COLO668 (cell line): Measurements from ENCODE around the gene KIF1A.
"Not testable (repeated sequence)": the region's sequence is repeated elsewhere in the genome, so short reads cannot be mapped to it uniquely, and the experiment has no call there.

ENCODE experiments used
- DNase-seq: peaks from one replicate; lab custom pipeline; 2025; ENCODE audit not compliant: unreplicated experiment; lab: John Stamatoyannopoulos, UW

KIF1A gene

DNA sequence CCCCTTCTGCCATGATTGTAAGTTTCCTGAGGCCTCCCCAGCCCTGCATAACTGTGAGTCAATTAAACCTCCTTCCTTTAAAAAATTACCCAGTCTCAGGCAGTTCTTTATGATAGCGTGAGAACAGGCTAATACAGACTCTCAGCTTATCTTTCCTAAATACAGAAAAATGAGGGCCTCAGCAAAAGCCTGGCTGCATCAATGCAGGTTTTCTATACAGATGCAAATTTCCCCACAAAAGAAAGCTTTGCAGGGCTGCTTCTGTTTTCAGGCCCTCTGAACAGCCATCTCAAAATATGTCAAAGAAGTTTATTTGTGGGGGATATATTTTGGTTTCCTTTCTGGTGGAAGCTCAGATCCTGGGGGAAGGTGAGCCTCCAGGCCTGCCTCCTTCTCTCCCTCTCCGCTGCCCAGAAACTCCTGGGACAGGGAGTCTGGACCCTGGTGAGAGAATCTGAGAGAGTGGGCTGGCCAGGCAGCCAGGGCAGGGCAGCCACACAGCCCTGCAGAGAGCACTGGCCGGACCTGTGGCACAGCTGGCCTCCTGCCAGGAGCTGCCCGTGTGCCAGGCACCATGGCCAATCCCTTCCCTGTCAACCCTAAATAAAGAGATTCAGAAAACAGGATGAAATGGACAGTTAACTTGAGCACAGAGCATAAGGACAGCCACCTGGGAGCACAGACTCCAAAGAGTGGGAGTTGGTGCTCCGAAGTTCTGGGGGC is 27.0 kb upstream of the KIF1A start:
- peak; percentile 7 for DNase-seq

DNA sequence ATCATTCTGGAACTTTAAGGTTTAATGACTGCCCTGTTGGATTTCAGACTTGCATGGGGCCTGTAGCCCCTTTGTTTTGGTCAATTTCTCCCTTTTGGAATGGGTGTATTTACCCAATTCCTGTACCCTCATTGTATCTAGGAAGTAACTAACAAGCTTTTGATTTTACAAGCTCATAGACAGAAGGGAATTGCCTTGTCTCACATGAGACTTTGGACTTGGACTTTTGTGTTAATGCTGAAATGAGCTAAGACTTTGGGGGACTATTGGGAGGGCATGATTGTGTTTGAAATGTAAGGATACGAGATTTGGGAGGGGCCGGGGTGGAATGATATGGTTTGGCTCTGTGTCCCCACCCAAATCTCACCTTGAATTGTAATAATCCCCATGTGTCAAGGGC is 26.3 kb upstream of the KIF1A start:
- not testable (repeated sequence) for DNase-seq

DNA sequence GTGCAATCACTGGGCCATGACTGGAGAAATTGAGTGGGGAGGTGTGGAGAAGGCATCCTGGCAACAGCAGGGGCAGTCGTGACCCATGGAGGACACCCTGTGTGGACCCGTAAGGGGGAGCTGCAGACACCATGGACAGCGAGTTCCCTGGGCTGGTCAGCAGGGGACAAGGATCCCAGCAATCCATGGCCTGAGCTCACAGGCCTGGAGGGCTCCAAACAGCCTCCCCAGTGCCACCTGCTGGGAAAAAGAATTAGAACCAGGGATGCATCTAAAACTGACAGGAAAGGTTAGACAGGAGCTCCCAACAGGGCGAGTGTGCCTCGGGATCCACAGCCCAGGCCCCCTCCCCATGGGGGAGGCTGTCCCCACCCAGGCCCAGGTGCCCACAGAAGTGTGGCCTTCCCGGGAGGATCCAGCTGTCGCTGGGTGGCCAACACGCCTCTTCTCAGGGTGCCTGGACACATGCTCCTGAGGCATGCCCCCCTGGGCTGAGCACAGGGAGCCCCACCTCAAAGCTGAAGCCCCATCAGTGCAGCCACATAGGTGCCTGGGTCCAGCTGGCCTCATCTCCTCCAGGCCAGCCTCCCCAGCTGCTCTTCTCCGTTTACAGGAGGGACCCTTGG is 20.5 kb upstream of the KIF1A start:
- DNase-seq = peak; percentile 66

DNA sequence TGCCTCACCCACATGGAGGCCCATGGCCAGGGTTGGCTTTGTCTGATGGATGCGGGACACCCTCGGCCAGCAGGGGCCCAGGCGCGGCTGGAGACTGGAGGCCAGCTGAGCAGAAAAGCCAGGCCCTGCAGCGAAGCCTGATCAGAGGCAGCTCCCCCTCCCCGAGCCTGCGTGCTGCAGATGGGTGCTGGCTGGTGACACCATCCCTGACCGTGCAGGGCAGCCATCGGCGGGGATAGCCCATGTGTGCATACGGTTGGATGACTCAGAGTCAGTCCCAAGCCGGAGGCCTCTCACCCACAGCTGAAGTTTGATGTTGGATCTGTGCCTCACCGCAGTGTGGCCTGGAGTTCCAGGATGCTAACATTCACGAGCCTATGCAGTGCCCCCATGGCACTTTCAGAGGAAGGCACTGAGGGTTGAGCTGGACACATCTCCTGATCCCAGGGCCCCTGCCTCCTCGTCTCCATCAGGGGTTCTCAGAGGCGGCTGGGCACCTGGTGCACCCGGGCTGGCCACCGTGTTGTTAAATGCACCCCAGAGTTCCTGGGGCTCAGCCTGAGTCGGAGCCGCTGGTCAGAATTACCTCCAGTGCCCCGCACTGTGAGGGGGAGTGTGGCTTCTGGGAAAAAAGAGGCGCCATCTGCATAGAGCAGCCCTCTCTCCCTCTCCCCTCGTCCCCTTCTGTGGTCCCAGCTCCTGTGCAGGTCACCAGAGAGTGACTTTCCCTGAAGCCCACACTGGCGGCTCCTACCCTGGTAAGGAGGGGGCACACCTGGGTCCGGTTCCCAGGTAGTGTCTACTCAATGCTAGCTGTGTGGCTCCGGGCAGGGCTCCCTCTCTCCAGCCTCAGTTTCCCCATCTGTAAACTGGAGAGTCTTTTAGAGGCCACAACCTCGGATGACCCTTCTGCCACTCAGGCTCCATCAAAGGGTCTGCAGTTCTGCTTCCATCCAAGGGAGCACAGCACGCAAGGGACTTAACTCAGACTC is 19.4 kb upstream of the KIF1A start:
- peak; percentile 25 for DNase-seq

DNA sequence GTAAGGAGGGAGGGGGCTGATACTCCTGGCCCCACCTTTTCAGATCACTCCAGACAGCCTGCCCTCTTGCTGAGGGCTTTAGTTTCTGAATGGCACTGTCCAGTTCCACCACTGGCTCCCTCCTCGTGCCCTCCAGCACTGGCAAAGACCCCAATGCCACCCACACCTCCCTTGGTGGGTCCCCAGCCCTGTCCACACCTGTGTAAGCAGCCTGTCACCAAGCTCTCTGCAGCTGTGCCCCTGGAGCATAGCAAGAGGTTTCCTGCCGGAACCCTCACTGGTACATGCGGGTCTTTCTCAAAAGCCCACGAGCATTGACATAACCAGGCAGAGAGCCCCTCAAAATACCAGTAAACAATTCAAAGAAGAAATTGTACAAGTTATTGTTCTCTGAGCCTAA is 17.6 kb upstream of the KIF1A start:
- no peak for DNase-seq

DNA sequence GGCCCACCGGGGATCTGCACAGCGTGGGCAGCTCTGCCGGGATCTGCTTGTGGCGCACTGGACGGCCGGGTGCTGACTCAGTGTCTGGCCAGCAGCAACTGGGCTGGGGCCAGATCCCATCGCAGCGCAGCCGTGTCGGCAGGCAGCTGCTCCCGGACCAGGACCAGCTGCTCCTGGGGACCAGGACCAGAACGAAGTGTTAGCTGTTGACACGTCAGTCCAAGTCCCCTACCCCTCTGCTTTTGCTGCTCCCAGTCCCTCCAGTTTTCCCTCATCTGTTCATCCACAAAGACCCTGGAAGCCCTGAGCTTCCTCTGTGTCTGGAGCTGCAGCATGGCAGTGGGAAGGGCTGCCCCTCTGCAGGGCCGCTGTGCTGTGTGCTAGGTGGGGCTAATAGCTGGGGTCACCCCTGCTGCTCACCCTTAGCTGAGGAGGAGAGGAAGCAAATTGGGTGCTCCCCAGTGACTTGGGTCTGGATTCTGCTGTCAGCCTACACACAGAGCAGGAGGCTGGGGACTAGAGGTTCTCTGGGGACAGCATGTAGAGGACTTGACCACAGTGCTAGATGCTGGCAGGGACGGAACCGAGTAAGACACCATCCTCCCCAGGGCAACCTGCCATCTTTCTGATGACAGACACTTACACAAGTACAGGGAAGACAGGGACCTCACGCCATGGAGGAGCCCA is 16.9 kb upstream of the KIF1A start:
- DNase-seq = peak; percentile 19

DNA sequence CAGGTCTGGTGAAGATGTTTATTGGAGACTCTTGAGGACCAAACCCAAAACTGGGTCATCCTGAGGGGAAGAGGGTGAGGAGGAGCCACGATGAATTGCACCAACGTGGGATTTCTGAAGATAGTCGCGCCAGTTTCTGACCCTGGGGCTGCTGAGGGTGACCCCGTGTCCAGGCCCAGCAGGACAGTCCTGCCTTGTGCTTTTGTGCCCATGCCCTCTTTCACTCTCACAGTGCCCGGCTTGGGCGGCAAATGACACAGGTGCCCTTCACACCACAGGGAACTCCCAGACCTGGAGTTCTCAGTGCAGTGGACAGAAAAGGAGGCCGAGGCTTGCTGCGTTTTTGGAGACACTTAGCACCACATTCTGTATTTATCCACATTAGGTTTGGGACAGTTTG is 15.5 kb upstream of the KIF1A start:
- DNase-seq = no peak

DNA sequence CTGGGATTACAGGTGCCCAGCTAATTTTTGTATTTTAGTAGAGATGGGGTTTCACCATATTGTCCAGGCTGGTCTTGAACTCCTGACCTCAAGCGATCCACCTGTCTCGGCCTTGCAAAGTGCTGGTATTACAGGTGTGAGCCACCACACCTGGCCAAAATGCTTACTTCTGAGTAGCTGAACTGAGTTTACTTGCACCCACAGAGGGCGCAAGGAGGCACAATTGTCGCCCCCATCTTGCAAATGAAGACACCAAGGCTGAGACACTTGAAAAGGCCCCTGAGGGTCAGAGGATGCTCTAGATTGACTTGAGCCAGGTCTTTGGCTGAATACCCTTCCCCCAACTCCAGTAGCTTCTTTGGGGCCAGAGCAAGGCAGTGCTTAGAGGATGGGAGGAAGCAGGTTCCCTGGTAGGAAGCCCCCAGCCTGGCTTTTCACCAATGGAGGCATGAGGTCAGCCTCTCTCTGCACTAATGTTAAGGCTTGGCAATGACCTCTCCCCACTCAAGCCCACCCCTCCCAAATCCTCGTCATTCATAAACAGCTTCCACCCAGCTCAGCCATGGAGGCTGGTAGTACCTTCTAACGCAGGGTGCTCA is 14.5 kb upstream of the KIF1A start:
- no peak for DNase-seq

DNA sequence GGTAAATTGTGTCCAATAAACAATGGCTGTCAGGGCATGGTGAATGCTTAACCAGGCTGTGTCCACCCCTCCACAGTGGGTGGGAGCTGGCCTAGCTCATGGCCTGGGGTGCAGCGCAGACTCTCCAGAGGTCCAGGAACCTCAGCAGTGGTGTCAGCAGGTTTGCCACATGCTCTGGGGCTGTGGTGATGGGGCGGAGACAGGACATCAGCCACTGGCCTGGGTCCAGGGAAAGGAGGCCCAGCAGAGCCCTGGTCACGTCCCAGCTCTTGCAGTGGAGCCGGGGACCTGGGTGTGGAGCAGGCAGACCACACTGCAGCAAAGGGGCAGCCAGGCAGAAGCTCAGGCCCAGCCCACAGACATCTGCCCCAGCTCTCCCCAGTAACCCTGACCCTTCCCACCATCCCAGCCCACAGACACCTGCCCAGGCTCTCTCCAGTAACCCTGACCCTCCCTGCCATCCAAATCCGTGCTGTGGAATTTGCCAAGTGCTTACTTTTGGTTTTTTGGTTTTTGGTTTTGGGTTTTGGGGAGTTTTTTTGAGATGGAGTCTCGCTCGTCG is 13.8 kb upstream of the KIF1A start:
- no peak for DNase-seq

DNA sequence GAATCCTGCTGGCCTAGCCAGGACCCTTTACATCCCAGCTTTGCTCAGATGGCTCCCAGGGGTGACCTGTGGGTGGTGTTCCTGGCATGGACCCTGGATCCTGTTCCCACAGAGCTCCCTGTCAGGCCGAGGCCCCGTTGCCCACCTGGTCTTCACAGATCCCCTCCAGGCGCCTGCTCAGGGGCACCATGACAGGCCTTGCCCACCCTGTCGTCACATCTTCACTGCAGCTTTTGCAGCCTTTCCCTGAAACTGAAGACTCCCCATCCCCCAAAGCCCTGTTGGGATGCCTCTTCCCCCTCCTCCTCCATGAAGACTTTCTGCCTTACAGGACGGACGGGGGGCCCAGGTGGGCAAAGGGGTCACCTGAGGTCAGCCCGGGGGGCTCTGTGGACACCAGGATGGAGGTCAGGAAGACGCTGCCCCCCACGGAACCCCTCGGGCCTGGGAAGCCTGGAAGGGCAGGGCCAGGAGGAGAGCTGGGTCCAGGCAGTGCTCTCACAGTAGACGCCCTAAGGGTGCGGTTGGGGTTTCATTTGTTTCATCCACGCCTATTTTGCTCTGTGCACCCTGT is 13.0 kb upstream of the KIF1A start:
- DNase-seq = no peak

DNA sequence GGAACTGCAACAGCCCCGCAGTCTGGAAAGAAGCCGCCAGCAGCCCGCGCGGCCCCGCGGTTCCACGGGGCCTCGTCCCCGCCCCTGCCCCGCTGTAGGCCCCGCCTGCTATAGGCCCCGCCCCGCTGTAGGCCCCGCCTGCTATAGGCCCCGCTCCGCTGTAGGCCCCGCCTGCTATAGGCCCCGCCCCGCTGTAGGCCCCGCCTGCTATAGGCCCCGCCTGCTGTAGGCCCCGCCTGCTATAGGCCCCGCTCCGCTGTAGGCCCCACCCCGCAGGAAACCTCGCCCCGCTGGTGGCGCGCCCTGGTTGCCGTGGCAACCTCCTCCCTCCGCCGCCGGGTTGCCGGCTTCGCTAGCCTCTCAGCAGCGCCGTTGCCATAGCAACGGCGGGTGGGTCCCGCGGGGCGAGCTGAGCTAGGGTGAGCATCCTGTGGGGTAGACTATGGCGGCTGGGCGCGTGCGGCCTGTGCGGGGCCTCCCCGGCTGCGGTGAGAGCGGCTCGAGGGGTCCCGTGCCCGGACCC is 12.2 kb upstream of the KIF1A start:
- peak; percentile 98 for DNase-seq

DNA sequence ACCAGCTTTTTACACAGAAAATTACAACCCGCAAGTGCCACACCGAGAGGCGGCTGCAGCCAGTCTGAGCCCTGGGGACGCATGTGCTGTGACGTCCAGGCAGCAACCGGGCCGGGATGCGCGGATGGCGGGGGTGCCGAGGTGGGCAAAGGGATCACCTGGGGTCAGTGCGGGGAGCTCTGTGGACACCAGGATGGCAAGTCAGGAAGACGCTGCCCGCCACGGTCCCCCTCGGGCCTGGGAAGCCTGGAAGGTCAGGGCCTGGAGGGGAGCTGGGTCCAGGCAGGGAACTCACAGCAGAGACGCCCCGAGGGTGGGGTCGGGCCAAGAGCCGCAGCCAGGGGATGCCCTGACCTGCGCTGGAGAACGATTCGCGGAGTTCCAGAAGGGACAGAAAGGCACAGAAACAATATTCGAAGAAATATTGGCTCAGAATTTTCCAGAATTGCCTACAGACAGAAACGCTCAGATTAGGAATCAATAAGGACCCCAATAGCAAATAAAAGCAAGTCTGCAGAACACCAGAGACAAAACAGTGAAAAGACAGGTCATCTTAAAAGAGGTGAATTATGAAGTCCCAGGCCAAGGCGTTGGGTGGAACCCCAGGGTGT is 11.7 kb upstream of the KIF1A start:
- DNase-seq = peak; percentile 20

DNA sequence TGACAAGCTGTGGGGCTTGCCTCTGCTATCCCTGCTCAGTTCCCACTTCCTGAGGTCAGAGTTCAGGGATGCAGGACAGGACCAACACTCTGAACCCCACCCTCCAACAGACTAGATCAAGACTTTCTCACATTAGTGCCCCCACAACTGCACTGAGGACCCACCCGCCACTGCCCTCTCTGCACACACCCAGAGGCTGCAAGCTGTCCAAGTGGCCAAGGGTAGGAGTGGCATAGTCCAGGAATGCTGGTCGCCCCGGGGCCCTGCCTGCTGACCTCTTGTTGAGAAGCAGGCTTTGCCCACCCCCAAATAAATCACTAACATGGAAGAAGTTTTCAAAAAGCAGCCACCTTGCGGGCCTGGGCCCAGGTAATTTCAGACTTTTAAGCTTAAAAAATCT is 5.5 kb upstream of the KIF1A start:
- DNase-seq = no peak

DNA sequence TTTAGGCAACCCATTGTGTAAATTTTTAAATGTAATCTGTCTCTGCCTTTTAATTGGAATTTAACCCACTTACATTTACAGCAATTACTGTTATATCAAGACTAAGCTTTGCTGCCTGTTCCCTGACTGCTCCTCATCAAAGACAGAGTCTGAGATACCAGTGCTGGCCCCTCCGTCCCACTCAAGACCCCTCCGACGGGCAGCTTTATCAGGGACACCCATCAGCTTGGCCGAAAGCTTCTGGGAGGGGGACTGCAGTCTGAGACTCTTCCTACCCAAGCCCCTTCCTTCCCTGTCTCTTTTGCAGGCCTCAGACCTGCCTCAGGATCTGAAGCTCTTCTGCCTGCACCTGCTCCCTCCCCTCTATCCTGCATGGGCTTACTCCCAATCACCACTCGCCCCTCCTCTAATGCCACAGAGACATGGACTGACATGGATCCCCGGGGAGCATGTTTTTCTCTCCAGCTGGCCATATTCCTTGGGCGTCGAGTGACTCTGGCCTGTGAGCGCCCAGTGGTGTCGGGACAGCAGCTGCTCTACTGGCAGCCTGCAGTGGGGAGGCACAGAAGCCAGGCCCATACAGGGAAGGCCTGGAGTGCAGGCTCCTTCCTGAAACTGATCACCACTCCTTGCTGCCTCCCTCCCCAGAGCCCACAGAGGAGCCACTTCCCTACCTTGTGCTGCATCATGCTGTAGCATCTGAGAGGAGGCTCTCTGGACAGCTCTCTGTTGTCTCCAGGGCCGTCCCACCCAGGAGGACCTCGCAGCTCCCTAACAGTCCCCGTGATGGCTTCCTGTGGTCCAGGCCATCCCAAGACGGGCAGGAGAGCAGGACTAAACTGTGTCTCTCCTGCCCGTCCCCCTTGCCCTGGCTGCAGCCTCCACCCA is 3.7 kb upstream of the KIF1A start:
- DNase-seq = no peak

DNA sequence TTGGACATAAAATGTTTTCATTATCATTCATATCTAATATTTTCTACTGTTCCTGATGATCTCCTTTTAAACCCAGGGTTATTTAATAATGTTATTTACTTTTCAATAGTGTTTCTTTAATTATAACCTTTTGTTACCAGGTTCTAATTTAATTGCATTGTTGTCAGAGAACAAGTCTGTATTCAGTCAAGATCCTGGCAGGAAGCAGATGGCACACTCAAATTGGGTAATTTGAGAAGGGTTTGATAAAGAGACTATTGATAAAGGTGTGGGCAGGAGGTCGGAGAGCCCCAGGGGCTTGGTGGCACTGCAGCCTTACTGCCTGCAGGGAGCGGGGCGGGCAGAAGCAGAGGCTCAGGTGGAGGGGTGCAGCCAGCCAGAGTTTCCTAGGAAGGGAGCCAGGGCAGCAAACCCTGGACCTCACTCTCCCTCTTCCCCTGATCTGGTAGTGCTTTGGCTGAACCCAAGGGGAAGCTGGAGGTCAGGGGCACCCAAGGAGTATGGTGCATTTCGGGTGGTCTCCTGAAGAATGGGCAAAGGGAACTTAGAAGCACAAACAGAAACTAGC is 2.3 kb upstream of the KIF1A start:
- DNase-seq = peak; percentile 78

DNA sequence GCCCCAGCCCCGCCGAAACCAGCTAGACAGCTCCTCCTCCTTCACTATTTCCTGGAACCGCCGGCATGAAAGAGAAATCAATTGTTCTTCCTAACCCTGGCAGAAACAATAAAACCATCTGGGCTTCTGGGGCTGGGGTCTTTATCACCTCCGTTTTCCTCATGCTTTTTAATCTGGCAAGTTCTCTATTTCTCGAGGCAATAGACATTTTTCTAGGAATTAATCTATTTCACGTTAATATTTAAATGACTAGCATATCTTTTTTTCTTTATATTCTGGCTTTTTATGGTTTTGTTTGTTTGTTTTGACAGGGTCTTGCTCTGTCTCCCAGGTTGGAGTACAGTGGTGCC is 1.4 kb upstream of the KIF1A start:
- DNase-seq = no peak

DNA sequence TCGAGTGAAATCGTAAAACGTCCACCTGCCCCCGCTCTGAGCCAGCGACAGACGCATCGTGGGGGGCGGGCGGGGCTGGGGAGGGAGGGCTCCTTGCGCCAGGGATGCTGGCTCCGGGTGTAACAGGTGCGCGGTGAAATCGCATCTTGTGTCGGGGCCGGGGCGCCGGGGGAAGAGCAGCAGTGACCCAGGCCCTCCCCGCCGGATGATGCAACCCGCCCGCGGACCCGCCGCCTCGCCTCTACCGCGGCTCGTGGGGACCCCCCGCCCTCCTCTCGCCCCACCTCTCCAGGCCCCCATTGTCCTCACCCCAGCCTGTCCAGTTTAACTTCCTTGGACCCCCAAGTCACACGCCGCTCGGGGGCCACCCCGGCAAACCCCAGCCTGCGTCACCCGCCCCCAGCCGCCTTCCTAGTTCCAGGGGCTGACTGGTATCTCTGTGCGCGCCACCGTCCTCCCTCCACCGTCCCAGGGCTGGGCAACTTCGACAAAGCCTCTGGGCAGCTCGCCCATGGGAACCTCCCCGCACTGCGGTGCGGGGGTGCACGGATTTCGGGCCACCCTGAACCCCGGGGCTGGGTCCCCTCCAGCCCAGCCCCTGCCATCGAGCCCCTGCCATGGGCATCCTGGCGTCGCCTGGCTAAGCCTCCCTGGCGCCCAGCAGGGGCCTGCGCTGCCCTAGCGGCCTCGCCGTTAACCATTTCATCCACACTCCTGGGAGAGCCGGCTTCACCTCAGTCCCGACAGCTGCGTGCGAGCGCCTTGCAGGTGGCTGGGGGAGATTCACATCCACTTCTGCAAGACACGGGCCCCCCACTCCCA is 799 bp upstream of the KIF1A start:
- DNase-seq = peak; percentile 87
